Thymus (tissue), 11 donors: ENCODE results near the gene FAT2. TPM values are rescaled to one million over a fixed set of nuclear protein-coding genes. Genes with fewer than 3 reads are reported as not detected.

Experiments
- DNase-seq, 9 donors: peaks; one replicate each; pipeline ENCODE4 v3.0.0-alpha.2; 2013; ENCODE audit warnings: low spot score in 9 of 9, low read depth in 6 of 9, missing footprints in 1 of 9
- H3K27ac ChIP-seq, 2 donors: one replicate each; pipeline ENCODE4 v1.5.1; 2013; ENCODE audit warnings: control low read depth in 1 of 2, low read depth in 1 of 2, low read length in 1 of 2, mild to moderate bottlenecking in 1 of 2, moderate library complexity in 1 of 2
- H3K27me3 ChIP-seq, 2 donors: one replicate each; pipeline ENCODE4 v1.5.1; 2013; ENCODE audit warnings: low read length in 1 of 2; ENCODE audit not compliant: control insufficient read depth in 2 of 2, insufficient read depth in 1 of 2
- H3K36me3 ChIP-seq, 2 donors: one replicate each; pipeline ENCODE4 v1.5.1; 2013; ENCODE audit warnings: low read length in 1 of 2, mild to moderate bottlenecking in 1 of 2, moderate library complexity in 1 of 2; ENCODE audit not compliant: control insufficient read depth in 2 of 2, insufficient read depth in 2 of 2
- H3K4me1 ChIP-seq, 2 donors: one replicate each; pipeline ENCODE4 v1.5.1; 2013; ENCODE audit warnings: low read length in 2 of 2; ENCODE audit not compliant: control insufficient read depth in 2 of 2, insufficient read depth in 2 of 2
- H3K4me3 ChIP-seq, 2 donors: one replicate each; pipeline ENCODE4 v1.5.1; 2013; ENCODE audit warnings: low read length in 2 of 2, control low read depth in 1 of 2, mild to moderate bottlenecking in 1 of 2
- H3K9me3 ChIP-seq, 2 donors: one replicate each; pipeline ENCODE4 v1.5.1; 2013; ENCODE audit warnings: low read length in 1 of 2, mild to moderate bottlenecking in 1 of 2; ENCODE audit not compliant: control insufficient read depth in 2 of 2, insufficient read depth in 1 of 2
- WGBS: extraction: QIAGEN DNeasy Blood & Tissue Kit; methylation state at CpG from one replicate; pipeline ENCODE4 v1.1.7; 2013; 5-methylcytosine and 5-hydroxymethylcytosine counted together
- polyA plus RNA-seq: library from polyadenylated mRNA; stranded (reverse); fragments of 200-250 nt; gene quantifications from one replicate; pipeline ENCODE4 v1.2.3, GENCODE V29; 2013
- total RNA-seq: library from RNA; stranded (reverse); fragments of 120-200 nt; gene quantifications from one replicate; pipeline ENCODE4 v1.2.4, GENCODE V29; 2013
- donor health status: healthy.

FAT2 gene
- total and polyA plus RNA-seq, 2 donors, result 2.7 to 5.1 TPM

DNA sequence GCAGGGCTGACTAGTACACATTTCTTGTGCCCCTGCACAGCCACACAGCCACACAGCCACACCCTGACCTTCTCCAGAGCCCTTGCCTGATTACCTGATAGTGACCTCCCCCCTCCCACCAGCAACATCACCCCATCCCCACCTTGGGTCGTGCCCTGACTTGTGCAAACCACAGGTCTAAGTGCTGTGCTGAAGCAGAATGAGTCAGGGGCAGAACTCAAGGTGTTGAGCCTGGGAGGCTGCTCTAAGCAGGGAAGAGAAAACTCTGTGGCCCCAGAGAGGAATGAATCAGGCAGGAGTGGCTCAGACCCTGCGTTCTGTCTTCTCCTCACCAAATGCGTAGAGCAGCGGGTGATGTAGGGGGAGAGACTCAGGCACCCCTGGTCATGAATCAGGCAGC, 24.3 kb upstream of the FAT2 start:
- WGBS, result 90% methylated on average over 4 of the region's 4 CpGs
- Histone ChIP-seq H3K4me1 (peaks cover 5 to 36% of the 10 kb centered on the region in 2 donors), H3K36me3 (no peaks in the 10 kb centered on the region), H3K27me3 (no peaks in the 10 kb centered on the region), H3K9me3 (no peaks in the 10 kb centered on the region), H3K27ac (no peak overlapping the region), H3K4me3 (no peak overlapping the region)
- DNase-seq, result no peak

GRCh38 chr5:151614565-151614964, 23.4 kb upstream of the FAT2 start:
- H3K4me1 ChIP-seq, result peaks cover 5 to 32% of the 10 kb centered on the region in 2 donors
- no peak for DNase-seq
- no peaks in the 10 kb centered on the region for H3K27me3 ChIP-seq
- H3K27ac ChIP-seq, result no peak overlapping the region
- no peaks in the 10 kb centered on the region for H3K36me3 ChIP-seq
- H3K4me3 ChIP-seq, result no peak overlapping the region
- H3K9me3 ChIP-seq, result no peaks in the 10 kb centered on the region
- 96% methylated on average over 7 of the region's 7 CpGs for WGBS

DNA sequence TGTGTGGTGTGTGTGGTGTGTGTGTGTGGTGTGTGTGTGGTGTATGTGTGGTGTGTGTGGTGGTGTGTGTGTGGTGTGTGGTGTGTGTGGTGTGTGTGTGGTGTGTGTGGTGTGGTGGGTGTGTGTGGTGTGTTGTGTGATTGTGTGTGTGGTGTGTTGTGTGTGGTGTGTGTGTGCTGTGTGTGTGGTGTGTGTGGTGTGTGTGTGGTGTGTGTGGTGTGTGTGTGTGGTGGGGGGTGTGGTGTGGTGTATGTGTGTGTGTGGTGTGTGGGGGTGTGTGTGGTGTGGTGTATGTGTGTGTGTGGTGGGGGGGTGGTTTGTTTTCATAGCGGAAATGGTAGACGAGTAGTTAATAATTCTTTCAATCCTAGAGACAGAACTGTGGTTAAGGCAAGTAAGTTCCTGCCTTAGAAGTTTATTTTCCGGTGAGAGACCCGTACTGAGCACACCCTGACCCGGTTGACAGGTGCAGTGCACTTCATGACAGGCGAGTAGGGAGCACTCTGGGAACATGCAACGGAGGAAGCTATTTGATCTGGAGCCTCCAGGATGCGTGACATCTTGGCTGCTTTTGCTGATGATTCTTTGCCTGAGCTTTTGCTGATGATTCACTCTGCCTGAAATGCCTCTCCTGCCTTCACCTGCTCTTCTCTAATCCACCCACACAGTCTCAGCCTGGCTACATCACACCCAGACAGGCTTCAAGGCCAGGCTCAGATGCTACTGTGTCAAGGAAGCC, 21.7 kb upstream of the FAT2 start:
- Histone ChIP-seq H3K36me3 (no peaks in the 10 kb centered on the region), H3K4me1 (peaks cover 5 to 32% of the 10 kb centered on the region in 2 donors), H3K27me3 (no peaks in the 10 kb centered on the region), H3K4me3 (no peak overlapping the region), H3K9me3 (no peaks in the 10 kb centered on the region), H3K27ac (peak overlapping the region; percentile 74 to 75)
- peak; percentile 7 to 73 (median 45) for DNase-seq
- WGBS, result 1% methylated on average over 8 of the region's 8 CpGs

DNA sequence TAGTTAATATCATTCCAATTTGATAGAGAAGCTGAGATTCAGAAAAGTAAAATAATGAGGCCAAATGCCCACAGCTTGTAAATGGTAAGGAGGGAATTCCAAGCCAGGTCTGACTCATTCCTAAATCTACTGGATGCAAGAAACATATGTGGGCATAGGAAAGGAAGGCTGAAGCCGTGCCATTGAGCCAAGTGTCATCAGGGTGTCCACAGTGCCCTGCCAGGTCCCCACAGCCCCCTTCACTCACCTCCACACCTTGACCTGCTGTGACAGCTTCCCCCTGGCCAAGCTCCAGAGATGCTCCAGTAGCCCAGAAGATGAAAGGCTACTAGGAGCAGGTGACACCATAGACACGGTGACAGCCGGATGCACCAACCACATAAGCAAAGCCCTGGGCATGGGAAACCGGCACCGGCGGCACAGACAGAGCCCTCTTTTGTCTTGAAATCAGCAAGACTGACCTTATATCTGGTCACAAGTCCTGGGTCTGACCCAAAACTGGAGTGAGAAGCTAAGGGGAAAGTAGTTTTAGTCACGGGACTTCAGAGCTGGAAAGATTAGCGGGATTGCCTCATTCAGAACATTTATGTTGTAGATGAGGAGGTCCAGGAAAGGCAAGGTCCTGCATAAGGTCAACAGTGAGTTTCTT, 20.1 kb upstream of the FAT2 start:
- no peak overlapping the region for H3K27ac ChIP-seq
- no peaks in the 10 kb centered on the region for H3K9me3 ChIP-seq
- 95% methylated on average over 8 of the region's 8 CpGs for WGBS
- H3K27me3 ChIP-seq, result no peaks in the 10 kb centered on the region
- H3K36me3 ChIP-seq, result no peaks in the 10 kb centered on the region
- peaks cover 5 to 32% of the 10 kb centered on the region in 2 donors for H3K4me1 ChIP-seq
- no peak overlapping the region for H3K4me3 ChIP-seq
- DNase-seq, result no peak

- no peak overlapping the region for H3K27ac ChIP-seq
- H3K4me3 ChIP-seq, result no peak overlapping the region
- no peak for DNase-seq
- H3K36me3 ChIP-seq, result no peaks in the 10 kb centered on the region
- H3K9me3 ChIP-seq, result no peaks in the 10 kb centered on the region
- H3K4me1 ChIP-seq, result peaks cover 6 to 11% of the 10 kb centered on the region in 2 donors
- H3K27me3 ChIP-seq, result no peaks in the 10 kb centered on the region
Measured at GRCh38 chr5:151608522-151608921, 17.4 kb upstream of the FAT2 start.

DNA sequence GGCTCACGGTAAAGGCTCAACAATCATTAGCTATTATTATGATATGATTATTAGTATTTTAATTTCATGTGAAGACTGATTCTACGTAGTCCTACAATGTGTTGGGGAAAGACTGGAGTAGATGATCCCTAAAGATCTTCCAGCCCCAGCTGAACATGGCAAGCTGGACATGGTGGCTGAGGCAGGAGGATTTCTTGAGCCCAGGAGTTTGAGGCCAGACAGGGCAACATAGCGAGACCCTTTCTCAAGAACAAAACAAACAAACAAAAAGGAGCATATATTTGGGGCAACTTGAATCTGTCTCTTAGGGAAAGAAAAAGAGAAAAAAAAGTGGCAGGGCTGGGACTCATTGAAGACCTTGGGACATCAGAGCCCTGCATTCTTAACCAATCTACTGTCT, 16.2 kb upstream of the FAT2 start:
- Histone ChIP-seq H3K36me3 (no peaks in the 10 kb centered on the region), H3K27me3 (no peaks in the 10 kb centered on the region), H3K4me1 (peaks cover 0 to 3% of the 10 kb centered on the region in 2 donors), H3K27ac (no peak overlapping the region), H3K4me3 (no peak overlapping the region), H3K9me3 (no peaks in the 10 kb centered on the region)
- WGBS, result 99% methylated on average over 3 of the region's 3 CpGs
- no peak for DNase-seq

DNA sequence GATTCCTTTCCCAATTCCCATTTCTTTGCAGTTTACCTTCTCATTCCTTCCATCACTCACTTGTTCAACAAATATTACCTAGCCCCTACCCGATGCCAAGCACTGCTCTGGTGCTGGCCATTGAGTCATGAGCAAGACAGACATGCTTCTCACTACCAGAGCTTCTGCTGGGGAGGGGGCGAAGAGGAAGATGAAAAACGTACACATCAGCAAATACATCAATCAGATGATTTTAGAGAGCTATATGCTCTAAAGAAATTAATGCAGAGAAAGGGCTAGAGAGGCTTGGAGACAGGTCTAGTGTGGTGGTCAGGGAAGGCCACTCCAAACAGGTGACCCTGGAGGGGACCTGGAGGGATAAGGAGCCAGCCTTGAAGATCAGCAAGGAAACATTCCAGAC, 14.4 kb upstream of the FAT2 start:
- no peak for DNase-seq
- Histone ChIP-seq H3K36me3 (no peaks in the 10 kb centered on the region), H3K4me3 (no peak overlapping the region), H3K4me1 (peaks cover 0 to 3% of the 10 kb centered on the region in 2 donors), H3K27ac (no peak overlapping the region), H3K27me3 (no peaks in the 10 kb centered on the region), H3K9me3 (no peaks in the 10 kb centered on the region)
- 83% methylated on average over 3 of the region's 3 CpGs for WGBS

DNA sequence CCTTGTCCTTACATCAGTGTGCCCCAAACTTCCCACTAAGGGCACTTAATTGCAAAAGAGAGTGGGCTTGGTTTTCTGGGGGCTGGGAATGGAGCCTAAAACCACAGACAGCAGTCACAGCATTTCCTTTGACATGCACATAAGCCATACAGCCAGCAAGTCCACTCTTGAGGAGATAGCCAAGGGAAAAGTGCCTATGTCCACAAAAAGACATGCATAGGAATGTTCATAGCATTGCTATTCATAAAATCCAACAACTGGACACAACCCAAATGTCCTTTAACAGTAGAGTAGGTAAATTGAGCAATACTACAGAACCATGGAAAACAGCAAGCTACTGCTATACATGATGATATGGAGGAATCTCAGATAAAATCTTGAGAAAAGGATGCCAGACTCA, 11.7 kb upstream of the FAT2 start:
- Histone ChIP-seq H3K9me3 (no peaks in the 10 kb centered on the region), H3K4me1 (peaks cover 0 to 3% of the 10 kb centered on the region in 2 donors), H3K36me3 (no peaks in the 10 kb centered on the region), H3K27ac (no peak overlapping the region), H3K27me3 (no peaks in the 10 kb centered on the region), H3K4me3 (no peak overlapping the region)
- no peak for DNase-seq

- DNase-seq, result no peak
- 92% methylated on average over 4 of the region's 4 CpGs for WGBS
- peaks cover 0 to 3% of the 10 kb centered on the region in 2 donors for H3K4me1 ChIP-seq
Measured at GRCh38 chr5:151601391-151601790, 10.3 kb upstream of the FAT2 start.

More at GRCh38 chr5:151601391-151601790, 10.3 kb upstream of the FAT2 start:
- Histone ChIP-seq H3K36me3 (no peaks in the 10 kb centered on the region), H3K27me3 (no peaks in the 10 kb centered on the region), H3K9me3 (no peaks in the 10 kb centered on the region), H3K27ac (no peak overlapping the region), H3K4me3 (no peak overlapping the region)
